Stimulated activated CD4-positive, alpha-beta T cell treated with anti-CD3 and anti-CD28 coated beads, Interleukin-15, amount 100 ng/mL, for 24 hours (primary cell): ENCODE results near the gene PNLDC1.
"Not testable (repeated sequence)": the region's sequence is repeated elsewhere in the genome, so short reads cannot be mapped to it uniquely, and the experiment has no call there.

ENCODE experiments used
- DNase-seq: peaks from one replicate; pipeline ENCODE4 v3.0.0-alpha.2; 2020

The PNLDC1 gene

DNA sequence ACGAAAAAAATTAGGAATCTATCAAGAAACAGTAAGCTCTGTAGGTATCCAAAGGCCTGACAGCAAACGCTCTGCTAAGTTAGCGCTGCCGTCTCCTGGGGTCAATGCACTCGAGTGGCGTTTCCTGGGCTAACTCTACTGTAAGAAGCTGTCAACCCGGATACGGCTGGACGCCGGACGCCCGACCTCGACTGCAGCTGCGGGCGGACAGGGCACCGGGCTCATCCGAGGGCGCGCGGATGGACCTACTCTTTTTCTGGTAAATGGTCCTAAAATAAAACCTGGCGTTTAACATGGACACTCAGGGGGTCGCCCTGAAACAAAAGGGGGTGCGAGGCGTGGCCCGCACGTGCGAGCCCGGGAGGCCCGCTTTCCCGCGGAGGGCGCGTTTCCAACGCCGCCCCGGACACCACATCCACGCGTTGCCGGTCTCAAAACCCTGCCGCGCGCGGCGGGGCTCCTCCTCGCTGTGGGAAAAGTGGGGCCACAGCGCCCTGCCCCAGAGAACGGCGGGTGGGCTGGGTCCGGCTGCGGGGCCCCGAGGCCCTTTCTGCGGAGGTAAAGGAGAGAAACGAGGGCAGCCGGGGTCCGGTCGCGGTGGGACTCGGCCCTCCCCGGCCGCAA, 11.2 kb upstream of the PNLDC1 start:
- peak; percentile 36 for DNase-seq

DNA sequence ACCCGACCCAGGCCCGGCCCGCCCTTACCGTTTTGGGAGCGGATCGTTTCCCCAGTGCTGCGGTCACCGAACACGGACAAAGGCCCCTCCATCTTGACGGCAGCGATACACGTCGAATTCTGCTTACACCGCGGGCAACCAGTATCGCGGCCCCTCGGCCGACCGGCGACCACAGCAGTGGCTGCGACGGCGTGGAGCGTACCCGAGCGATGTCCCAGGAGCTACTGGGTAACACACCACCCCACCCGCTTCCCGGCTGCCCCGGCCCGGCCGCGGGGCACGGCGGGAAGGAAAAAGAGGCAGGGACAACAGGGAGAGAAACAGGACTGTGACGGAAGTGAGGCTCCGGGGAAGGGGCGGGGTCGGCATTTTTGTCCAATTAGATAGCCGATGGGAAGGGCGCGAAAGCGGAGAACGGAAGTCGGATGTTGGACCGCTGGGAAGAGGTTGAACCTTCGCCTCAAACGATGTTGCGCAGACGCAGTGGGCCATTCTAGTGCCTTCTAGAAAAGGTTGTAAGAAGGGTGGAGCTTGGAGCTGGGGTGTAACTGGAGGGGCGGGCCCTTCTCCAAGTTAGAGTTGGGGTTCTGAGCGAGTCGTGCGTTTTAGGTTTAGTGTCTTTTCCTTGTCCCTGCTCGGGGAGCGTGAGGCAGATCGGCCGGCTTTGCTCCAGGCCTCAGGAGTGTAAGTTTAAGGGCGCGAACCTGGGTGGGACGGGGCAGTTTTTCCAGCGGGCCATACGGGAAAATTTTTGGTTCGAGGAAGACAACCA, 10.5 kb upstream of the PNLDC1 start, which contains the start of gene TCP1:
Gene TCP1 (minus strand): TSS at position 226 of the 772 bp plus-strand sequence. CDS start 134 bp downstream, at position 92.
- DNase-seq = peak; percentile 100

DNA sequence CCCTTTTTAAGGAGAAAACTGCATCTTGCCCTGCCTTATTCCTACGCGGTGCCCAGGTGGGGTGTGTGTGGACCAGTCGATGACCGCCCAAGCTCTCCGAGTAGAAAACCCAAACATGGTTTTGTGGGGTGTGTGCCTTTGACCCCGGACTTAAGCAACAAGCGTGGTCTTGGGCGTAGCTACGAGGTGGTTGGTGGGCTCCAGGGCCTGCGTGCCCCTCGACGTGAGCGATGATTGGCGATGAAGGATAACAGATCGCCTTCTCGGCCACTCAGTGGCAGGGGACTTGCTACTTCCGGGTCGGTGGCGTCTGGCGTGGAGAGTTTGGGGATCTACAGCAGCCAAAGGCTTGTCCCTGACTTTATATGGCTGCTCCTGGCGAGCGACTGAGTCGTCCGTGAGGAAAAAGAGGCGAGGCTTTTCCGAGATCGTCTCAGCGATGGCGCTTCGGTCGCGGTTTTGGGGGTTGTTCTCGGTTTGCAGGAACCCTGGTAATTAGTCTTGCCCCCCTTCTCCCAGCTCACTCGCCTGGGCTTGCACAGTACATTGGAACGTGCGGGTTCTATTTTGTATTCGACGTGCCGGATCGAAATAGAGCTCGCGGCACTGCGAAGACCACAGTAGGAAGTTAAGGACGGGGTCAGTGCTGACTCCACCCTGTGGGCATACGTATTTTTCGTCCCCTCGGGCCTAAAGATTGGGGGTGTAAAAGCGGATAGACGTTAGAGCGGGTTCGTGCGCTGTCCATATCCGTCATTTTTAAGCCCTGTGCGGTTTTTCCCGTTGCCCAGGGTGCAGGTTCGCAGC, 9.7 kb upstream of the PNLDC1 start, which contains the start of gene MRPL18:
Gene MRPL18 (plus strand): TSS at position 319 of the 807 bp plus-strand sequence. CDS start 121 bp downstream, at position 440.
- peak; percentile 94 for DNase-seq

DNA sequence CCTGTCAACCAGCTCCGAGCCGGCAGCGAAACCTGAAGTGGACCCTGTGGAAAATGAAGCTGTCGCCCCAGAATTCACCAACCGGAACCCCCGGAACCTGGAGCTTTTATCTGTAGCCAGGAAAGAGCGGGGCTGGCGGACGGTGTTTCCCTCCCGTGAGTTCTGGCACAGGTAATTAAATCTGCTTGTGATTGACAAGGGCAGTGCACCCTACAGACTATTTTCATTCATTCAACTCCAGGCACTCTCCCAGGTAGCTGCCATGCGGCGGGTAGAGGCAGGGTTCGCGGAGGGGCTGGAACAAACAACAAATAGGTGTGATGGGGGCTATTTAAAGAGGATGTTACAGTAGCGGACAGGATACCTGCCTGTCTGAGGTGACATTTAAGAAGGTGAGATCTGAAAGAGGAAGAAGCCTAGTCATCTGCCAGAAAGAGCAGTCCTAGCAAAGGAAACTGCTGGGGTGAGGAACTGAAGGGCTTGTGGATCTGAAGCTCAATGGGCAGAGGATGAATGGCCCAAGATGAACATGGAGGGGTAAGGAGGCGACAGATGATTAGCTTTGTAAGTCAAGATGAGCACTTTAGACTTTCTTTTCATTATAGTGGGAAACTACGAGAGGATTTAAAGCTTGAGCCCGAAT, 9.0 kb upstream of the PNLDC1 start:
- DNase-seq = no peak

DNA sequence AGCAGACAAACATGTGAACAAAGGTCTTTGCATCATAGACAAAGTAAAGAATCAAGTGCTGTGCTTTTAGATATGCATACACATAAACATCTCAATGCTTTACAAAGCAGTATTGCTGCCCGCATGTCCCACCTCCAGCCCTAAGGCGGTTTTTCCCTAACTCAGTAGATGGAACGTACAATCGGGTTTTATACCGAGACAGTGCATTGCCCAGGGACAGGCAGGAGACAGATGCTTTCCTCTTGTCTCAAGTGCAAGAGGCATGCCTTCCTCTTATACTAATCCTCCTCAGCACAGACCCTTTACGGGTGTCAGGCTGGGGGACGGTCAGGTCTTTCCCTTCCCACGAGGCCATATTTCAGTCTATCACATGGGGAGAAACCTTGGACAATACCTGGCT, 5.1 kb upstream of the PNLDC1 start:
- DNase-seq = not testable (repeated sequence)

DNA sequence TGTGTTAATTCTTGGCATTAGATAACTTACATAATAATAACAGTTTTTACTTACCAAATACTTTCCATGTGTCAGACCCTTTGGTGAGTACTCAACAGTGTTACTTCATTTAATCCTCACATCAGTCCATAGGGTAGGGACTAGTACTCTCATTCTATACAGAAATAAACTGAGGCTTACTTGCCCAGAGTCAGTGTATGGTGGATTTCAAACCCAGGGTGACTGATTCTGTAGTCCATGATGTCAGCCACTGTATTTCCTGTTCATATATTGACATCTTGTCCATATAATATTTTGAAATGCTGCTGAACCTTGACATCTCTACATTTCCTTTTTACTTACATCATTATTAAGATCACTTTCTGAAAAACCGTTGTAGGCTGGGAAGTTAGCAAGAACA, 2.5 kb upstream of the PNLDC1 start:
- DNase-seq = no peak

DNA sequence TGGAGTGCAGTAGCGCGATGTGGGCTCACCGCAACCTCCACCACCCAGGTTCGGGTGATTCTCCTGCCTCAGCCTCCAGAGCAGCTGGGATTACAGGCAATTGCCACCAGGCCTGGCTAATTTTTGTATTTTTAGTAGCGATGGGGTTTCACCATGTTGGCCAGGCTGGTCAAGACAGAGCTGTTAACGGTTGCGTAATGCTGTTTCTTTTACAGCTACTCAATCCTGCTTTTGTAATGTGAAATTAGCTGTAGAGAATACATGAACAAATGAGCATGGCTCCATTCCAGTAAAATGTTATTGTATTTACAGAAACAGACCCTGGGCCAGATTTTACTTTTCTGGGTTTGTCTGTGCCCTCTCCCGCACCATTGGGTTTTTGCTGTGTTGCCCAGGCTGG, 1.9 kb downstream of the PNLDC1 start:
- no peak for DNase-seq

DNA sequence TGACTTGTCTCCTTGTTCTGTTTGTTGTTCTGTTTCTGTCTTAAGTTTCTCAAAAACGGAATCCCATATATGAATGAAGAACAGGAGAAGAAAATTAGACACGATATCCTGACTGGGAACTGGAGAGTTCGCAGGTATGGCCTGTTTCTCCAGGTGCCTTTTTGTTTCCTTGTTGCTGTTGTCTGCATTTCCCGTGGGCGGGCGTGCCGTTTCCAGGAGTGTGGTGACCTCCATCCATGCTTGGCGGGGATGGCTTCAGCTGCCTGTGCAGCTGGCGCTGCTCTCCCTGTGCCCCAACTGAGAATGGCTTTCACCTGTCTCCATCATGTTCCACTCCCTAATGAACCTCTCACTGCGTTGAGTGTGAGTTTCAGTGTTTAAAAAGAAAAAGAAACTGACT, 4.4 kb downstream of the PNLDC1 start:
- no peak for DNase-seq

DNA sequence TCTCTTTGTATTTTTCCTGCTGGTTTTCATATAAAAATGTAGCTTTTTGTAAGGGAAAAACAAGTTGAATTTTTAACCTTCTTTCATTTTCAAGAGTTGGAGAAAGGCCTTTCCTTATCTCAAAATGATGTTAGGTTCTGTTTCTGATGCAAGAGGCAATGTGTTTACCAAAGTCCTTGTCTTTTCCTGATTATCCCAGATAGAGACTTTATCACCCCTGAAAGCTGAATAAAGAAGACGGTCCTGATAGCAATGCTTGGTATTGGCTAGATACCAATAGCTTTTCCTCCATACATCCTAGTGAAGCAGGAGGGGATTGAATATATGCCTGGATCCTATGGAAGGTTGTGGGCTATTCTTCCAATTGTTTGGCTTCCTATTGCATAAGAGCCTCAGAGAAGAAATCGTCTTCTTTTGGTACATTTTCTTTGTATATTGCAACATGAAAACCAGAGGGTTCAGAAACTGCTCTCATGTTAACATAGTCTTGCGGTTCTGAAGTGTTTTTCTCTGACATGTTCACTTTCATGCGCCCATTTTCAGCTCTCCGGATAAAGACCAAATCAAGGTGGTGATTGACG, 5.5 kb downstream of the PNLDC1 start:
- no peak for DNase-seq

DNA sequence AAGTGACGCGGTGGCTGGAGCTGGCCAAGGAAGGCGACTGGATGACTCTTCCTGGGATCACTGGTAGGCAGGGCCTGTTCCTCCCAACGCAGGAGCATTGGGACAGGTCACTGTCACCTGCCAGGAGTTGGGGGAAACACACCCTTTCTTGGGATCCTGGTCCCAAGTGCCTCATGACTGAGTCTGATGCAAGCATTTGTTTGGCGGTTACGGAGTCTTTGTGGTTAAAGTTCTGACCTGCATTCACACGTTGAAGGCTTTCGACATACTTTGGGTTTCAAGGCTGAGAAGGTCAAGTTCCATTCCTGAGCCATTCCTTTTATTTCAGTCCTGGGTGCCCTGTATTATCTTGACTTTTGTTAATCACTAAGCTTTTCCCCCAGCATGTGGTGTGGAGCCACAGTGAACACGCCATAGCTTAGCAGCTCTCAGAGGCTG, 6.0 kb downstream of the PNLDC1 start:
- DNase-seq = no peak

DNA sequence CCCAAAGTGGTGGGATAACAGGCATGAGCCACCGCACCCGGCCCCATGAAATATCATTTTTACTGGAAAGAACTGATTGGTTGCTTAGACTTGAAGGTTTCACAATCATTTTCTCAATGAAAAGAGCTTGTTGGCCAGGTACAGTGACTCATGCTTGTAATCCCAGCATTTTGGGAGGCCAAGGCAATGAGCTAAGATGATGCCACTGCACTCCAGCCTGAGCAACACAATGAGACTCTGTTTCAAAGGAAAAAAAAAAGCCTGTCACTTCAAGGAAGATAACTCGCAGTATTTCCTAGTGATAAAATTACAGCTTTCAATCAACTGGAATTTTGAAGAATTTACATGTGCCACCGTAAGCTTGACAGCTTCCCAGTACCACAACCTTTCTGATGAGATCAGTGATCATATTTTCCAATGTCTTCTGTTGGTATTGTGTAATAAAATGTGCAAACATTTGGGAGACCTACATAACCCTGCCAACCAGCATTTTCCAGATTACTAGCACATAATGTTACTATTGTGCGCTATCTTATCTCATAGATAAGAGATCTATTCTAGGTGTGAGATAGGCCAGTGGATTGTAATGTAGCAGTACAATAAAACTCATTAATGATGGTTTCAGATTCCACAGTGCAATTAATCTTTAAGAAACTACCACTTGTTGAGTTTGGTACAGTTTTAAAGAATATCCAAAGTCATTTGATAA, 7.2 kb downstream of the PNLDC1 start:
- DNase-seq = no peak

DNA sequence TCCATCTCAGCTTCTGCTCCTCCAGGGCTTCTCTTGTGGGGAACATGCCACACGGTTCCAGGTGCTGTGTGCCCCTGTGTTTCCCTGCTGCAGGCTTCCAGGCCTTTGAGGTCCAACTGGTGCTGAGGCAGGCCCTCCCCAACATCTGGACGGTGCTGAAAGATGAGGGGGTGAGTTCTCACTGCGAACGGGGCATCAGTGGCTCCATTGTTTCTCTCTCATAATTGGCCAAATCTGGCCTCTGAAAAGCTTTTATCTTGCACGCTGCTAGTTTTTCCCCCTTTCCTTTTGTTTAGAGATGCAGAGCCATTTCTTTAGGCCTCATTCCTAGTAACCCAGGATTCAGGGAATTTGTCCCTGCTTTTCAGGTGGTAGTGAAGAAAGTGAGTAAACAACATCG, 8.6 kb downstream of the PNLDC1 start:
- no peak for DNase-seq

DNA sequence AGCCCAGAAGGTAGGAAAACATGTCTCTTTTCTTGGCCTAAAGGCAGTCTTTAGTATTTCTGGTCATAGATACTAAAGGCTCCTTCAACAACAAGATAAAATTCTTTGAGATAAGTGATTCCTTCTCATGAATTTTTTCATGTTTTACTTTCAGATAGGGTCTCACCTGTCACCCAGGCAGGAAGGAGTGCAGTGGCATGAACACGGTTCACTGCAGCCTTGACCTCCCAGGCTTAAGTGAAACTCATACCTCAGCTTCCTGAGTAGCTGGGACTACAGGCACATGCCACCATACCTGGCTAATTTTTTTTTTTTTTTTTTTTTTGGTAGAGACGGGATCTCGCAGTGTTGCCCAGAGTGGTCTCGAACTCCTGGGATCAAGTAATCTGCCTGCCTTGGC, 9.1 kb downstream of the PNLDC1 start:
- DNase-seq = no peak

DNA sequence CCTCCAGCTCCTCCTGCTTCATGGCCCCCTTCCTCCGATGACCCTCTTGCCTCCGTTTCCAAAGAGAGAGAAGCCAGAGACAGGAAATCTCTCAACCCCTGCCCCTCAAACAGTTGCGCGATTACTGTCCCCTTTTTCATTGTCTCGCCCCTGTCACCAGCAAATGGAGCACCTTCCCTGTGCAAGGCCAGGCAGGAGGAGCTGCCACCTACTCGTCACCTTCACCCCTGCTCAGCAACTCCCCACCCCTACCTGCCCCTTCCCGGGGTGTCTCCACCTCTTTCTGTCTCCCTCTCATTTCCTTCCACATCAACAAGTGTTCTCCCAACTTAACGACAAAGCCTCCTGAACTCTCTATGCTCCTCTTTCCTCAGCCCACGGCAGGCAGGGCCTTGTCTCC, 13.7 kb downstream of the PNLDC1 start:
- DNase-seq = no peak

DNA sequence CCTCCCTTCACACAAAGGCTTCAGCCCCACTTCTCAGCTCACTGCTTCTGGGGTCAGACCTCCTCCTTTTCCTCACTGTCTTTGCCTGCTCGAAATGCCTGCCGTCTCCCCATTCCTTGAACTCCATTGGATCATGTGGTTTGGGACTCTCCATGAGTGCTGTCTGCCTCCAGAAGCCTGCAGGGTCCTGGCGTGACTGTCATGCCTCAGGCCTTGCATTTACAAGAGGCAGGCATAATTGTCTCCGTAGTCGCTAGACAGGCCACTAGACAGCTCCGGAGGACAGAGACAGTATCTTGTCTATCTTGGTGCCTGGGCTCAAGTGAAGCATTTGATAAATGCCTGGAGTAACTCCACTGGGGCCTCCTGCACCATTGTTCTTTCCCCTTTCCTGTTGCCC, 15.3 kb downstream of the PNLDC1 start:
- DNase-seq = no peak

DNA sequence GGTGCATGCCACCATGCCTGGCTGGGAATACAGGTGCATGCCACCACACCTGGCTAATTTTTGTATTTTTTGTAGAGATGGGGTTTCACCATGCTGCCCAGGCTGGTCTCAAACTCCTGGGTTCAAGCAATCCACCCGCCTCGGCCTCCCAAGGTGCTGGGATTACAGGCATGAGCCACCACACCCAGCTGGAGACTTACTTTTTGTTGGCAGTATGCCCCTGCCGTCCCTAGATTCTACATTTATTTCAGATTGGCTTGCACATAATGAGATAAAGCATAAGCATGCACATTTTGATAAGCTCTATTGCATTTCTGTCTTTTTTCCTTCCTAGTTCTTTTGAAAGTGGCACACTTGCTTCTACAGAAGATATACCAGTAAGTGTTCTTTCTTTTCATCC, 16.7 kb downstream of the PNLDC1 start:
- DNase-seq = not testable (repeated sequence)

DNA sequence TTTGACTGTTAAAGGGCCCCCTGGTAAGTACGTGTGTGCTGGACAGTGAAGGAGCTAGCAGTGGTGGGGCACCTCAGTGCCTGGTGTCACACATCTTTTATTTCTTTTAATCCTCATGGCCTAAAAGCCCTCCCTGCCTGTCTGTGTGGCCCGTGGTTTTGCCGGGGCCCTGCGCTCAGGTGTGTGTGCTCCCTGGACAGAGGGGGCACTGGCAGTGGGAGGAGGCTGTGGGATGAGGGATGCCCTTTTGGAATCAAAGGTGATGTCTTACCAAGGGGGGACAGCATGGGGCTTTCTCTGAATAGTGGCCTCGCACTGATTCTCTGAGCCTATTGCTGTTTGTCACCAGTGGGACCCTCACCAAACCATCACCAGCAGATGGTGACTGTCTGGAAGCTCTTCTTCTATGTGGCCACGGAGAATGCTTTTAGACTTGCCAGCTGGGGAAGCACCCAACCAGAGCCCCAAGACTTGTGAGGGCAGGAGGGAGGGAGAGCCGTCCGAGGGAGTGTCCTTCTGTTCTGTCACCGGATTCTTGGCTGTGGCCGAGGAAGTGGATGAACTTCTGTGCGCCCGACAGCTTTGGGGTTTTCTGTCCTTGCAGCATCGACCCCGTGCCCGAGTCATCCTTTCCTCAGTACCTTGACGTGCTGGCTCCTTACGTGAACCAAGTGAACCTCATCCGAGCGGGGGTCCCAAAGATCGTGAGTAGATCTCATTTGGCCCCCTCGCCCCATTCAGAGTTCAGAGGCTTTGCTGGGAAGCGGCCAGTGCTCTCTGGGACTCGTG, 18.1 kb downstream of the PNLDC1 start:
- no peak for DNase-seq

DNA sequence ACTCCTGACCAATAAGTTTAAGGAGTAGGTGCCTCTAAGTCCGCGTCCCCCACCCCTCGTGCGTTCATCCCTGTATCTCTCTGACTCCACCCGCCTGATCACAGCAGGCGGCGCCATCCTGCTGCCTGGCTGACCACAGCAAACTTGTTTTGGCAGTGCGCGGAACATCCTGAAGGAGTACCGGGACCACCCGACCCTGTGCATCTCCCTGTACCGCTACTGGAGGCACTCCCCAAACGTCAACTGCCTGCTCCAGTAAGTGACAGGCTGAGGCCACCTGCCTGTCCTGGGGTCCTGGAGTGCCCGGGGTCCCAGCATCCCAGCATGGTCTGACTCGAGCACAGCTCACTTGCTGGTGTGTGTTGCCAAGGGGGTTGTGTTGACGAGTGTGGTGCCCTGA, 19.0 kb downstream of the PNLDC1 start:
- DNase-seq = no peak

DNA sequence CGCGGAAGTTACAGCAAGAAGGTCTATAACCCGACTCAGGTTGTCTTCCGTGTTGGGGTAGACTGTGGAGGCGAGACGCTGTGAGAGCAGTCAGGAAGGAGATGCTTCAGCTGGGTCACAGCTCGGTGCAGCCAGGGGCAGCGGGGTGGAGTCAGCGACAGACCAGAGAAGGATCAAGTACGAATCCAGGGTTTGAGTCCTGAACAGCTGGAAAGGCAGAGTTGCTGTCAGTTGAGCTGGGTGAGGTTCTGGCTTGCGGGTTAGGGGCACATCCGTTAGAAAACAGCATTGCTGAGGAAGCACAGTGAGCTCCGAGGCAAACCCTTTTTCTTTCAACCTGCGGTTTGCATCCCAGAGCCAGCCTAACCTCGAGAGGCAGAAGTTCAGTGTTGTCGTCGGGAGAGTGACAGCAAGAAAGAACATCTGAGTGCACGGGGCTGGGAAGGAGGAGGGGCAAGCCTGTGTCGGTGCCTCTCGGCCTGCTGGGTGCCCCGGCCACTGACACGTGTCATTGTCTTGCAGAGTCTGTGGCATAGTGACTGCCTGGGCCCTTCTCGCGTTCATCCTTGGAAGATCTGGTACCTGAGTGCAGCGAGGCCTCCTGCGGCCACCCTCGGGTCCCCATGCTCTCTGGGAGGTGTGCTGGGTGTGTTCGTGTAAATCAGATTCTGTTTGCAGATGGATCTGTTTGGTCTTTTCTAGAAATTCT, 20.0 kb downstream of the PNLDC1 start:
- peak; percentile 53 for DNase-seq

DNA sequence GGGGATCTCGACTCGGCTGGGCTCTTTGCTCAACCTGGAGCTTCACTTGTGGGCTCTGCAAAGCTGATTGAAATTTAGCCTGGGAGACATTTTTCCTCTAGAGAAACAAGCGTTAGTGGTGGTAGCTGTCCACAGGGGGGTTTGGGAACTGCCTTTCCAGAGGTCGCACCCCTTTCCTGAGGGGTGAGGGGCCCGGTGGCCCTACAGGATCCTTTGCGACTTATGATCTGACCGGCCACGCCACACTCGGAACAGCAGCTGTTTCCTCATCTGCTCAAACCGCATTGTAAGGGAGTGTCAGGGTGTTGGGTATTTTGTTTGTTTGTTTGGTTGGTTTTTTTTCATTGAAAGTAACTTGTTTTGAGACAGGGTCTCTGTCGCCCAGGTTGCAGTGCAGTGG, 21.0 kb downstream of the PNLDC1 start:
- no peak for DNase-seq
